SK-N-SH (cell line): Measurements from ENCODE around the gene B4GALT6. TPM values are rescaled to one million over a fixed set of nuclear protein-coding genes. Genes with fewer than 3 reads are reported as not detected.

Source experiments
- CTCF ChIA-PET: fragments of 300-600, 350-600 bp; formaldehyde crosslinking; extraction: SDS; loops from one replicate; lab custom pipeline; 2021; lab: Yijun Ruan, JAX
- POLR2A ChIA-PET: fragments of 350-600 bp; sonication (Branson Sonifier 250); formaldehyde crosslinking; extraction: SDS; loops from one replicate; lab custom pipeline; 2020; ENCODE audit warnings: antibody characterized with exemption, inconsistent platforms; lab: Yijun Ruan, JAX
- DNase-seq: peaks from one replicate; pipeline ENCODE4 v3.0.0; 2012
- H2AFZ ChIP-seq: fragments of 200-600 bp; sonication (generic); 2 replicates; pipeline ENCODE4 v1.8.1; 2016; ENCODE audit warnings: antibody characterized with exemption, mild to moderate bottlenecking, low read depth
- H3F3A ChIP-seq: fragments of 200-600 bp; sonication (generic); replicated peaks from 2 replicates; pipeline ENCODE3; 2016; ENCODE audit warnings: antibody characterized with exemption, mild to moderate bottlenecking; ENCODE audit not compliant: insufficient read depth
- H3K27ac ChIP-seq, 2 experiments: fragments of 200-500 bp in 1 of 2; fragments of 200-600 bp in 1 of 2; sonication (Bioruptor generic) in 1 of 2; sonication (generic), shearing (Covaris generic) in 1 of 2; 2 replicates each; pipeline versions ENCODE4 v1.5.1 to v1.6.1; 2014 to 2016; ENCODE audit warnings: low read depth in 2 of 2, inconsistent platforms in 1 of 2, low read length in 1 of 2, mild to moderate bottlenecking in 1 of 2, mixed read lengths in 1 of 2
- H3K27me3 ChIP-seq: fragments of 200-600 bp; sonication (generic), shearing (Covaris generic); 2 replicates; pipeline ENCODE4 v1.6.1; 2016; ENCODE audit warnings: mixed run types; ENCODE audit not compliant: insufficient read depth
- H3K36me3 ChIP-seq, 2 experiments: fragments of 200-500 bp in 1 of 2; fragments of 200-600 bp in 1 of 2; sonication (Bioruptor generic) in 1 of 2; sonication (generic) in 1 of 2; replicated peaks in 1 of 2; 2 replicates each; pipeline versions ENCODE3 to v1.5.1; 2014 to 2016; ENCODE audit warnings: low read length in 1 of 2, mild to moderate bottlenecking in 1 of 2; ENCODE audit not compliant: insufficient read depth in 2 of 2, control insufficient read depth in 1 of 2
- H3K4me1 ChIP-seq, 2 experiments: fragments of 200-500 bp in 1 of 2; fragments of 200-600 bp in 1 of 2; sonication (Bioruptor generic) in 1 of 2; sonication (generic), shearing (Covaris generic) in 1 of 2; 2 replicates each; pipeline versions ENCODE4 v1.5.1 to v1.6.1; 2014 to 2016; ENCODE audit warnings: low read depth in 1 of 2, low read length in 1 of 2, mixed run types in 1 of 2; ENCODE audit not compliant: insufficient read depth in 2 of 2, control insufficient read depth in 1 of 2
- H3K4me2 ChIP-seq: fragments of 200-600 bp; sonication (generic), shearing (Covaris generic); 2 replicates; pipeline ENCODE4 v1.6.1; 2017; ENCODE audit warnings: mixed run types
- H3K4me3 ChIP-seq, 2 experiments: fragments of 200-500 bp in 1 of 2; fragments of 200-600 bp in 1 of 2; sonication (Bioruptor generic) in 1 of 2; sonication (generic), shearing (Covaris generic) in 1 of 2; 2 replicates each; pipeline versions ENCODE4 v1.5.1 to v1.8.1; 2014 to 2016; ENCODE audit warnings: low read depth in 2 of 2, inconsistent platforms in 1 of 2, low read length in 1 of 2, mild to moderate bottlenecking in 1 of 2, mixed read lengths in 1 of 2, moderate library complexity in 1 of 2
- H3K79me2 ChIP-seq: fragments of 200-600 bp; sonication (generic); 2 replicates; pipeline ENCODE4 v1.8.1; 2017; ENCODE audit warnings: mild to moderate bottlenecking; ENCODE audit not compliant: insufficient read depth
- H3K9ac ChIP-seq: fragments of 200-600 bp; sonication (generic); 2 replicates; pipeline ENCODE4 v1.6.1; 2017; ENCODE audit warnings: mixed run types
- H3K9me2 ChIP-seq: fragments of 200-600 bp; sonication (generic); 2 replicates; pipeline ENCODE4 v1.6.1; 2017; ENCODE audit warnings: mixed run types
- H3K9me3 ChIP-seq: fragments of 200-600 bp; sonication (generic); 2 replicates; pipeline ENCODE4 v1.6.1; 2017; ENCODE audit warnings: mixed run types, mild to moderate bottlenecking, moderate library complexity
- H4K20me1 ChIP-seq: fragments of 200-600 bp; sonication (generic); 2 replicates; pipeline ENCODE4 v1.6.1; 2017; ENCODE audit warnings: mild to moderate bottlenecking, mixed run types; ENCODE audit not compliant: insufficient read depth
- EP300 ChIP-seq, 2 experiments: IDR thresholded peaks; 2 replicates each; pipeline versions ENCODE4 v1.4.0 to v1.6.1; 2012; ENCODE audit warnings: borderline replicate concordance in 1 of 2, low read depth in 1 of 2, low read length in 1 of 2
- GATA2 ChIP-seq: sonication (generic); formaldehyde crosslinking; IDR thresholded peaks from 2 replicates; pipeline ENCODE4 v1.5.0; 2020; ENCODE audit warnings: mild to moderate bottlenecking, missing genetic modification reagents
- MAX ChIP-seq: IDR thresholded peaks from 2 replicates; pipeline ENCODE4 v1.4.0; 2012; ENCODE audit warnings: low read depth
- MEF2A ChIP-seq: IDR thresholded peaks from 2 replicates; pipeline ENCODE4 v1.4.0; 2012; ENCODE audit warnings: low read depth, borderline replicate concordance
- MXI1 ChIP-seq: IDR thresholded peaks from 2 replicates; pipeline ENCODE4 v1.6.1; 2012; ENCODE audit warnings: mild to moderate bottlenecking, low read depth, low read length, improper control_type of control experiment
- NFIC ChIP-seq: IDR thresholded peaks from 2 replicates; pipeline ENCODE4 v1.4.0; 2012; ENCODE audit warnings: borderline replicate concordance
- REST ChIP-seq: IDR thresholded peaks from 2 replicates; pipeline ENCODE4 v1.6.1; 2012; ENCODE audit warnings: mild to moderate bottlenecking, low read depth, low read length, moderate library complexity
- RXRA ChIP-seq: IDR thresholded peaks from 2 replicates; pipeline ENCODE4 v1.4.0; 2012; ENCODE audit warnings: low read depth, mild to moderate bottlenecking, borderline replicate concordance
- YY1 ChIP-seq: IDR thresholded peaks from 2 replicates; pipeline ENCODE4 v1.4.0; 2012; ENCODE audit warnings: low read depth, mild to moderate bottlenecking
- WGBS: methylation state at CpG from one replicate; pipeline ENCODE4 v1.1.6; 2017; ENCODE audit warnings: low lambda C conversion rate; 5-methylcytosine and 5-hydroxymethylcytosine counted together
- polyA plus RNA-seq, 3 experiments: library from polyadenylated mRNA; depleted of rRNA; stranded (reverse); fragments of >200 nt; gene quantifications; 2 replicates each; pipeline ENCODE4 v1.2.3, GENCODE V29; 2012
- TF ChIP-seq, protein P1 (sequence below): IDR thresholded peaks from 2 replicates; pipeline ENCODE4 v1.4.0; 2012; ENCODE audit warnings: low read depth, borderline replicate concordance
- TF ChIP-seq, protein P2 (sequence below): fragments of 200-600 bp; sonication (generic); IDR thresholded peaks from 2 replicates; pipeline ENCODE4 v1.6.1; 2017; ENCODE audit warnings: antibody characterized with exemption, mild to moderate bottlenecking, moderate library complexity

B4GALT6 gene
- polyA plus RNA-seq, 1 of the 3 experiments (the other 2 are of a cell fraction) = 3.1 TPM

DNA sequence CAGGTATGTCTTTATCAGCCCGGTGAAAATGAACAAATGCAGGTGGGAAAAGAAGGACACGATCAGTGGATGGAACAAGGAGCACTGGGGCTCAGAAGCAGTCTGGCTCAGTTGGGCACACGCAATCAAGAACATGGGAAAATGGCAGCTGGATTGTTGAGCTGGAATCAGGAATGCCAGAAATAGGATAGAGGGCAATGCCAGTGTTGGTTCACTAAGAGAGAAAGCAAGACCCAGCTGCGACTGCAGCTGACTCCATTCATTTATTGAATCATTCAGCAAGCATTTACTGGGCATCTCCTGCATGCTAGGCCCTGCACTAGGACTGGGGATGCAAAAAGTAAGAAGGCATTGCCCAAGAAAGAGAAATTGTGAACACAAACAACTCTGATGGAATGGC, 106.3 kb downstream of the B4GALT6 start:
- Histone ChIP-seq H3K4me2 (no peak overlapping the region), H4K20me1 (no peaks in the 10 kb centered on the region), H3K27me3 (no peaks in the 10 kb centered on the region), H2AFZ (no peak overlapping the region), H3F3A (peaks cover 4% of the 10 kb centered on the region), H3K4me3 (no peak overlapping the region), H3K36me3 (no peaks in the 10 kb centered on the region), H3K9ac (no peak overlapping the region), H3K9me2 (no peaks in the 10 kb centered on the region), H3K4me1 (no peaks in the 10 kb centered on the region; a peak in 2 of 4 replicates), H3K27ac (no peak overlapping the region), H3K79me2 (no peaks in the 10 kb centered on the region), H3K9me3 (no peaks in the 10 kb centered on the region)
- CTCF ChIA-PET = interaction anchor here (2.2 to 2.3 kb wide), 2 partner anchors 13 to 144 kb away, joined by 7 to 8 read pairs; no protein-coding TSS in a partner anchor
- no peak for DNase-seq
- 74% methylated on average over 4 of the region's 4 CpGs for WGBS
- POLR2A ChIA-PET = no interaction called here
- TF ChIP-seq MEF2A = no peak
- TF ChIP-seq MXI1 = no peak
- TF ChIP-seq RXRA = no peak
- no peak for TF ChIP-seq YY1
- TF ChIP-seq EP300 (IDR thresholded peaks at IDR 0.05; ENCODE audit: borderline replicate concordance in 1 of 2, low read depth in 1 of 2, low read length in 1 of 2) = no peak

DNA sequence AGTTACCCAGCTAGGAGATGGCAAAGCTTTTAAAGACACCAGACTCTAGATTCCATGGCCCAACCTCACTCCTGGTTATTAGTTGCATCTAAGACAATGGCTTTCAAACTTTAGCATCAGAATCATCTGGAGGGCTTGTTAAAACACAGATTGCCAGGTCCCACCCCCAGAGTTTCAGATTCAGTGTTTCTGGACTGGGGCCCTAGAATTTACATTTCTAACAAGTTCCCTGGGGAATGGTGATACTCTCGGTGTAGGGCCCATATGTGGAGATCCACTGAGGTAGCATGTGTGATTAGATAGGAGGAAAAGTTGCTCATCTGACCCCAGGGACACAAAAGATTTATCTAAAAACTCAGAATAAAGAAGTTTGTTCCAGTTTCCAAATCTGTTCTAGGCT, 107.2 kb downstream of the B4GALT6 start:
- Histone ChIP-seq H3K4me2 (no peak overlapping the region), H2AFZ (no peak overlapping the region), H3F3A (peaks cover 3% of the 10 kb centered on the region), H3K9ac (no peak overlapping the region), H3K4me3 (no peak overlapping the region), H4K20me1 (no peaks in the 10 kb centered on the region), H3K9me3 (no peaks in the 10 kb centered on the region), H3K9me2 (no peaks in the 10 kb centered on the region), H3K36me3 (no peaks in the 10 kb centered on the region), H3K27ac (no peak overlapping the region), H3K4me1 (no peaks in the 10 kb centered on the region; a peak in 2 of 4 replicates), H3K79me2 (no peaks in the 10 kb centered on the region), H3K27me3 (no peaks in the 10 kb centered on the region)
- no peak for DNase-seq
- ChIA-PET CTCF (interaction anchor here (2.2 kb wide), 1 partner anchor 12 kb away, joined by 8 read pairs; no protein-coding TSS in a partner anchor), POLR2A (no interaction called here)
- WGBS = 79% methylated on average over 1 of the region's 1 CpG
- TF ChIP-seq REST (no peak), GATA2 (CRISPR knock-in tag) (no peak), NFIC (no peak), RXRA (no peak), YY1 (no peak), MAX (no peak)
- TF ChIP-seq, protein P1, sequence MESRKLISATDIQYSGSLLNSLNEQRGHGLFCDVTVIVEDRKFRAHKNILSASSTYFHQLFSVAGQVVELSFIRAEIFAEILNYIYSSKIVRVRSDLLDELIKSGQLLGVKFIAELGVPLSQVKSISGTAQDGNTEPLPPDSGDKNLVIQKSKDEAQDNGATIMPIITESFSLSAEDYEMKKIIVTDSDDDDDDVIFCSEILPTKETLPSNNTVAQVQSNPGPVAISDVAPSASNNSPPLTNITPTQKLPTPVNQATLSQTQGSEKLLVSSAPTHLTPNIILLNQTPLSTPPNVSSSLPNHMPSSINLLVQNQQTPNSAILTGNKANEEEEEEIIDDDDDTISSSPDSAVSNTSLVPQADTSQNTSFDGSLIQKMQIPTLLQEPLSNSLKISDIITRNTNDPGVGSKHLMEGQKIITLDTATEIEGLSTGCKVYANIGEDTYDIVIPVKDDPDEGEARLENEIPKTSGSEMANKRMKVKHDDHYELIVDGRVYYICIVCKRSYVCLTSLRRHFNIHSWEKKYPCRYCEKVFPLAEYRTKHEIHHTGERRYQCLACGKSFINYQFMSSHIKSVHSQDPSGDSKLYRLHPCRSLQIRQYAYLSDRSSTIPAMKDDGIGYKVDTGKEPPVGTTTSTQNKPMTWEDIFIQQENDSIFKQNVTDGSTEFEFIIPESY = no peak
- TF ChIP-seq, protein P2, sequence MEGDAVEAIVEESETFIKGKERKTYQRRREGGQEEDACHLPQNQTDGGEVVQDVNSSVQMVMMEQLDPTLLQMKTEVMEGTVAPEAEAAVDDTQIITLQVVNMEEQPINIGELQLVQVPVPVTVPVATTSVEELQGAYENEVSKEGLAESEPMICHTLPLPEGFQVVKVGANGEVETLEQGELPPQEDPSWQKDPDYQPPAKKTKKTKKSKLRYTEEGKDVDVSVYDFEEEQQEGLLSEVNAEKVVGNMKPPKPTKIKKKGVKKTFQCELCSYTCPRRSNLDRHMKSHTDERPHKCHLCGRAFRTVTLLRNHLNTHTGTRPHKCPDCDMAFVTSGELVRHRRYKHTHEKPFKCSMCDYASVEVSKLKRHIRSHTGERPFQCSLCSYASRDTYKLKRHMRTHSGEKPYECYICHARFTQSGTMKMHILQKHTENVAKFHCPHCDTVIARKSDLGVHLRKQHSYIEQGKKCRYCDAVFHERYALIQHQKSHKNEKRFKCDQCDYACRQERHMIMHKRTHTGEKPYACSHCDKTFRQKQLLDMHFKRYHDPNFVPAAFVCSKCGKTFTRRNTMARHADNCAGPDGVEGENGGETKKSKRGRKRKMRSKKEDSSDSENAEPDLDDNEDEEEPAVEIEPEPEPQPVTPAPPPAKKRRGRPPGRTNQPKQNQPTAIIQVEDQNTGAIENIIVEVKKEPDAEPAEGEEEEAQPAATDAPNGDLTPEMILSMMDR = no peak
